Fibroblast of gingiva (primary cell): ENCODE measurements around the gene ATP1A2.

Experiments used
- DNase-seq: peaks from one replicate; pipeline ENCODE4 v3.0.0-alpha.2; 2011; ENCODE audit warnings: low read depth

Gene ATP1A2

GRCh38 chr1:160146107-160146506 is 30.5 kb downstream of the ATP1A2 start:
- no peak for DNase-seq

- DNase-seq = no peak
Measured at GRCh38 chr1:160148121-160148520, 32.6 kb downstream of the ATP1A2 start.

- no peak for DNase-seq
Measured at GRCh38 chr1:160149233-160149632, 33.7 kb downstream of the ATP1A2 start.

GRCh38 chr1:160149716-160150115 is 34.2 kb downstream of the ATP1A2 start:
- DNase-seq = peak; percentile 53

GRCh38 chr1:160151303-160151702 is 35.7 kb downstream of the ATP1A2 start, which contains the start of gene ATP1A4:
TSS of gene ATP1A4 (plus strand) at chr1:160151603. CDS start at chr1:160152041, 438 bp downstream.
- no peak for DNase-seq

- DNase-seq = no peak
Measured at GRCh38 chr1:160154790-160155189, 39.2 kb downstream of the ATP1A2 start.

- no peak for DNase-seq
Measured at GRCh38 chr1:160156361-160156760, 40.8 kb downstream of the ATP1A2 start.

GRCh38 chr1:160157174-160157573 is 41.6 kb downstream of the ATP1A2 start:
- no peak for DNase-seq

- no peak for DNase-seq
Measured at GRCh38 chr1:160158031-160158430, 42.5 kb downstream of the ATP1A2 start.

GRCh38 chr1:160158534-160158933 is 43.0 kb downstream of the ATP1A2 start:
- no peak for DNase-seq

- DNase-seq = no peak
Measured at GRCh38 chr1:160159846-160160245, 44.3 kb downstream of the ATP1A2 start.

GRCh38 chr1:160161965-160162705 is 46.6 kb downstream of the ATP1A2 start:
- peak; percentile 26 for DNase-seq

- no peak for DNase-seq
Measured at GRCh38 chr1:160162931-160163330, 47.4 kb downstream of the ATP1A2 start.

- no peak for DNase-seq
Measured at GRCh38 chr1:160163615-160164014, 48.1 kb downstream of the ATP1A2 start.

- no peak for DNase-seq
Measured at GRCh38 chr1:160164121-160164520, 48.6 kb downstream of the ATP1A2 start.

GRCh38 chr1:160166166-160166868 is 50.8 kb downstream of the ATP1A2 start:
- DNase-seq = no peak

- no peak for DNase-seq
Measured at GRCh38 chr1:160167056-160167455, 51.5 kb downstream of the ATP1A2 start.

- DNase-seq = no peak
Measured at GRCh38 chr1:160167580-160167979, 52.0 kb downstream of the ATP1A2 start.

- no peak for DNase-seq
Measured at GRCh38 chr1:160168016-160168415, 52.5 kb downstream of the ATP1A2 start.

GRCh38 chr1:160168609-160169369 is 53.2 kb downstream of the ATP1A2 start:
- peak; percentile 51 for DNase-seq

GRCh38 chr1:160169553-160170399 is 54.2 kb downstream of the ATP1A2 start:
- DNase-seq = no peak

- DNase-seq = no peak
Measured at GRCh38 chr1:160171354-160171753, 55.8 kb downstream of the ATP1A2 start.
